ENCODE results near the gene AQR.

Gene AQR

DNA sequence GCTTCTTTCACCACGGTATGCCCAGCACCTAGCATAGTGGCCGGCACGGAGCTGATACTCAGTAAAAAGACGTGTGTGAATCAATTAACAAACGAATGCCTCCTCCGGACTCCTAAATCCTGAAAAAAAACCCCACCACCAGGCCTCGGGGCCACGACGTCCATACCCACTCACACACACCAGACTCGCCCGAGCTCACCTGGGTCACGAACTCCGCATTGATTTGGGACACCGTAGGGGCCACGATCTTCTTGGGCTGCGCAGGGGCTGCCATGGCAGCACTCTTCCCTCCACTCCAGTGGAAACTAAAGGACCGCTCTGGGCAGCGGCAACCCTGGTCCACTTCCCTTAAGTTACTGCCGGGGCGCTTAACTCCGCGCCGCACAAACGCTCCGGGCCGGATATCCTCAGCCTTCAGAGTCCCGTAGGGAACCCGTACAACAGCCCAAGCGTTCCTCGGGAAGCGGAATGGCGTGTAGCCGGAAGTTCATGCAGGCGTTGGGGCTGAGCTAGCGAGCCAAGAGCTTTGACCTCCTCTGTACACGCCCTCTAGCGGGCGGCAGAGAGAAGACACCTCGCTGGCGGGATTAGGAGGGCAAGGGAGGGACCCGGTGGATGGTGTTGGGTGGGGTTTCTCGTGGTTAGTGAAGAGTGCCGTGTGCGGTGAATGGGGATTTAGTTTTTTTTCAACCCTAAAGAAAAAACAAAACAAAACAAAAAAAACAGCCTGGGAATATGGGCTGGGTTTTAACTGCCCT lies at the start of gene AQR:
TSS of gene AQR (minus strand) at position 403 of the 758 bp plus-strand sequence. CDS start at position 274, 129 bp downstream.
- ATAC-seq, result peak; percentile 98
- peak within 1 kb of the TSS; percentile 93 to 100 for H3K4me3 Mint-ChIP-seq
- H3K4me1 Mint-ChIP-seq, result peaks cover 47% of the 10 kb centered on the region
- H3K27me3 Mint-ChIP-seq, result no peaks in the 10 kb centered on the region
- DNase-seq, result peak; percentile 90 to 94
- H3K9me3 Mint-ChIP-seq, result no peaks in the 10 kb centered on the region
- H3K27ac Mint-ChIP-seq, result peak within 1 kb of the TSS; percentile 97 to 99

DNA sequence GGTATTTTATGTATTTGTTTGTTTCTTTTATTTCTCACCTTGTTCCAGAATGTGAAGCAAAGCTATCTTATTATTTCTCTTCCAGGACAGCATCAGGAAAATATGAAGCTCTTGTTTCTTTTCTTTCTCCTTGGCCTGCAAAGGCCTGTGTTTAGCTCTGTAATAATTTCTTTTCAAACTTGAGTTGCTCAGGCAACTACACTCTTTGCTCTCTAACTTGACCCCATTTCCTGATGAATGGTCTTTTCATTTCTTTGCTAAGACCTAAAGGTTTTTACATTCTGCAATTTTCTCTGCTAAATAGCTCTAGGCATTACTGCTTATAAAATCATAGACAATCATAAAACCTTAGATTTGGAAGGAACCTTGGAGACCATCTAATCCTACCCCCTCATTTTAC lies 44.7 kb upstream of the AQR start:
- H3K27me3 Mint-ChIP-seq, result peaks cover 9% of the 10 kb centered on the region
- no peak overlapping the region for H3K27ac Mint-ChIP-seq
- H3K9me3 Mint-ChIP-seq, result no peaks in the 10 kb centered on the region
- H3K4me3 Mint-ChIP-seq, result no peak overlapping the region
- no peak for ATAC-seq
- no peaks in the 10 kb centered on the region for H3K4me1 Mint-ChIP-seq
- DNase-seq, result no peak

DNA sequence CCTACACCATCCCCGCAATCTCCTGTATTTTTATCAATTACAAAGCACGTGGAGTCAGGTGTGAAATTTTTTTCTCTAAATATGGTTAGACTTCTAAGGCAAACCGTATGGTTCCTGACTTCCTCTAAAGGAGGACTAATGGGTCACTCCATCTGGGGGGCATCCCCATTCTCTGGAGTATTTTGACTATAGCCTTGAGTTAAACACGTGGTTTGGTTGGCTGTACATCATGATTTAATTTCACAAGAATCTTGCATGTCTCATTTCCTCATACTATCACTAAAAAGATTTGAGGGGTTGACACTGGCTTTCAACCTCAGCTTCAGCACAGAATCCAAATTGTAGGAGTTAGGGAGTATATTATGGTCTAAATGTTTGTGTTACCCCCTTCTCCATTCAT lies 43.8 kb upstream of the AQR start:
- H3K9me3 Mint-ChIP-seq, result no peaks in the 10 kb centered on the region
- DNase-seq (no peak), ATAC-seq (peak; percentile 53)
- no peaks in the 10 kb centered on the region for H3K4me1 Mint-ChIP-seq
- no peak overlapping the region for H3K27ac Mint-ChIP-seq
- no peak overlapping the region for H3K4me3 Mint-ChIP-seq
- peaks cover 9% of the 10 kb centered on the region for H3K27me3 Mint-ChIP-seq

DNA sequence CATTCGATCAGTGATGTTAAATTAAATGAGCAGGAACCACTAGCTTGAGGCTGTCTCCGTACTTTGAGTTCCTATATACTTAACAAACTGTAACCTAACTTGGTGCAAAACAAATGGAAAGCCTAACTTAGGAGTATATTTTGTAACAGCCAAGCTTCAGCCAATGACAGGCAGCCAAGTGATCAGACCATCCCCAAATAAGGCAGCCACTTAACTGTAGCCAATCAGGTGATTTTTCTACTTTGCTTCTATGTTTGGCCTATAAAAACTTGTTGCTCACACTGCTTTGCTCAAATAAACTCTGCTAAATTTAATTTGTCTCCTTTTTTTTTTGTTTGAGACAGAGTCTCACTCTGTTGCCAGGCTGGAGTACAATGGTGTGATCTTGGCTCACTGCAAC lies 37.9 kb upstream of the AQR start:
- Mint-ChIP-seq H3K4me3 (no peak overlapping the region), H3K4me1 (no peaks in the 10 kb centered on the region)

DNA sequence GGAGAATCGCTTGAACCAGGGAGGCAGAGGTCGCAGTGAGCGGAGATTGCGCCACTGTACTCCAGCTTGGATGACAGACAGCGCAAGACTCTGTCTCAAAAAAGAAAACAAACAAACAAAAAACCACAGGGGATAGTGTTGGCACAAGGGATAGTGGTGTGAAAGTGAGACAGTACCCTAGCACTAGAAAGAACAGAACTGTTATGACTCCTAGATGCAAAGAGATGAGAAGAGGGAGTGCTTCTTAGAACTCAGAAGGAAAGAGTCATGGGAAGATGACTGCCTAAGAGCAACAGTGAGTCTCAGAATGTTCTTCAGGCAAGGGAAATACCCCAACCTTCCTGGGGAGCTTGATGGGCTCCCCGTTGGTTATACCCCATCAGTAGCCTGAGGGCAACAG lies 36.4 kb upstream of the AQR start:
- no peaks in the 10 kb centered on the region for H3K9me3 Mint-ChIP-seq
- no peak for DNase-seq
- H3K27me3 Mint-ChIP-seq, result no peaks in the 10 kb centered on the region
- H3K4me3 Mint-ChIP-seq, result no peak overlapping the region
- no peak overlapping the region for H3K27ac Mint-ChIP-seq
- H3K4me1 Mint-ChIP-seq, result no peaks in the 10 kb centered on the region
- no peak for ATAC-seq

More for the DNA sequence above, 37.9 kb upstream of the AQR start:
- DNase-seq (no peak), ATAC-seq (no peak)
- peak overlapping the region in 1 of 2 donors; percentile 38 for H3K27ac Mint-ChIP-seq
- no peaks in the 10 kb centered on the region for H3K9me3 Mint-ChIP-seq
- peaks cover 9% of the 10 kb centered on the region for H3K27me3 Mint-ChIP-seq

DNA sequence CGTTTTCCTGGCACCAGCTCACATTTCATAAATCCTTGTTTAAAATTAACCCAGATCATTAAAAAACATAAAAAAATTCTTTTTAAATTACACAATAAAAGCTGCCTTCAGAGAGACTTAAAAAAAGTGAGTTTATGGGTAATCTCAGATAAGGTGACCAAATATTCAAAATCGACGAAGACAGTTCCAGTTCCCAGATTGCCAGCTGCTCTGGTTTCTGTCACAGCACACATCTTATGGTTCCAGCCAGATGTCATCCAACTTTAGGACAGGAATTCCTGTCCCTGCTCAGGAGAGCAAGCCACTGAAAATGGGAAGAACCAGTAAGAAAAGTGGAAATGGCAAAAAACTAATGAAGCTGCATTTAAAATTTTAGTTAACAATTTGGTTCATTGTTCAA lies 34.4 kb upstream of the AQR start:
- no peak for DNase-seq
- no peaks in the 10 kb centered on the region for H3K9me3 Mint-ChIP-seq
- H3K27me3 Mint-ChIP-seq, result peaks cover 3% of the 10 kb centered on the region
- no peaks in the 10 kb centered on the region for H3K4me1 Mint-ChIP-seq
- no peak overlapping the region for H3K4me3 Mint-ChIP-seq
- no peak overlapping the region for H3K27ac Mint-ChIP-seq
- ATAC-seq, result no peak

DNA sequence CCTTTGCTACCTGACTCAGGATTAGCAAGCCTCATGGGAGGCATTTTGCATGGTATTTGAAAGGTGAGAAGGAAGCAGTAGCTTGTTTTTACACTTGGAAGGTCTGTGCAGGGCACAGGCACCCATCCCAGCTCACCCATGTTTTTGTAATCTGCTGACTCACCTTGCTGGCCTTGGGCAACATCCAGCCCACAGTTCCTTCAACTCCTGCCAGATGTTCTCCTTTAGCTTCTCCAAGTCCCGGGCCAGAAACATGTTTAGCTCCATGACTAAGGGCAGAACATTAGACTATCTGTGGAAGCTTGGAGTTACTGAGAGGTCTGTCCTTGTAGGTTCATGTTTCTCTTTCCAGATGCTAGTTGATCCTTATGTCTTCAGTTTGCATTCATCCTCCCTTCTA lies 31.0 kb upstream of the AQR start:
- ATAC-seq (no peak), DNase-seq (no peak)
- H3K4me3 Mint-ChIP-seq, result no peak overlapping the region
- no peaks in the 10 kb centered on the region for H3K9me3 Mint-ChIP-seq
- H3K27ac Mint-ChIP-seq, result no peak overlapping the region
- no peaks in the 10 kb centered on the region for H3K4me1 Mint-ChIP-seq
- H3K27me3 Mint-ChIP-seq, result peaks cover 15% of the 10 kb centered on the region

DNA sequence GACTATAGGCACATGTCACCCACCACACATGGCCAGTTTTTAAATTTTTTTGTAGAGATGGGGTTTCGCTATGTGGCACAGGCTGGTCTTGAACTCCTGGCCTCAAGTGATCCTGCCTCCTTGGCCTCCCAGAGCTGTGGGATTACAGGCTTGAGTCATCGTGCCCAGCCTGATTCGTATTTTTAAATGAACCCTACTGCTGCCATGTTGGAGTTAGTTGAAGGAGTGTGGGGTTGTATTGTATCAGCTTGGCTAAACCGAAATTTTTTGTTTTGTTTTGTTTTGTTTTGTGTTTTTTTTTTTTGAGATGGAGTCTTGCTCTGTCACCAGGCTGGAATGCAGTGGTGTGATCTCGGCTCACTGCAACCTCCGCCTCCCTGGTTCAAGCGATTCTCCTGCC lies 30.4 kb upstream of the AQR start:
- Mint-ChIP-seq H3K27ac (no peak overlapping the region), H3K27me3 (peaks cover 18% of the 10 kb centered on the region), H3K4me3 (no peak overlapping the region), H3K9me3 (no peaks in the 10 kb centered on the region), H3K4me1 (no peaks in the 10 kb centered on the region)
- ATAC-seq, result no peak
- no peak for DNase-seq

DNA sequence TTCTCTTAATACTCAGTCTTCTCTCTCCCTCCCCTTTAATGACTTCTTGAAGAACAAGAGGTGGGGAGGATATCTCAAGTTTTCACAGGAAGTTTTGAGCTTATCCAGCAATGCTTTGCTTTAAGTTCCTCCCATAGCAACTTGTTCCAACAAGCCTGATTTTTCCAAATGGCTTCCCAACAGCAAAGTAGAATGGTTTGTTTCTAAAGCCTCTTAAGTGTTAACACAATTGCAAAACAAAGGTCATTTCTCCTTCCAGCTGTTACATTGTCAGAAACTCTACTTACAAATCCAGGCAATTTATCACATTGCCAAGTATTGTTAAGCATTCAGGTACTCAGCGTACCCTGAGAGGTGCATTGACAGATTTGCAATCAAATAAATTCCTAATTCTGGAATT lies 25.4 kb upstream of the AQR start:
- ATAC-seq (no peak), DNase-seq (no peak)
- Mint-ChIP-seq H3K27me3 (peaks cover 18% of the 10 kb centered on the region), H3K4me1 (peaks cover 24% of the 10 kb centered on the region), H3K27ac (no peak overlapping the region), H3K4me3 (no peak overlapping the region), H3K9me3 (no peaks in the 10 kb centered on the region)

DNA sequence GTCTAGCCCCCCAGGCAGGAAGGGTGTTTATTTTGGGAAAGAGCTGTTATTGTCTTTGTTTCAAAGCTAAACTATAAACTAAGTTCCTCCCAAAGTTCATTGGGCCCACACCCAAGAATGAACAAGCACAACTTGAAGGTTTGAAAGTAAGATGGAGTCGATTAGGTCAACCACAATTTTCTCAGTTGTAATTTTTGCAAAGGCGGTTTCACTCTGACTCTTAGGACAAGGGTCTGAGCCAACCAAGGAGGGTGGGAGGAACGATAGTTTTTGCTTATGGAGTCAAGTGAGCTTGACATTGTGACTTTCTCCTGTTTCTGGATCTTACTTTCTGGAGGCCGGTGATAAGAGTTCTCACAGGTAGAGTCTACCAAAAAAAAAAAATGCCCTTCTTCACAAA lies 24.3 kb upstream of the AQR start:
- peak overlapping the region; percentile 29 to 39 for H3K4me3 Mint-ChIP-seq
- no peaks in the 10 kb centered on the region for H3K9me3 Mint-ChIP-seq
- peaks cover 15% of the 10 kb centered on the region for H3K27me3 Mint-ChIP-seq
- DNase-seq (peak; percentile 4 to 29), ATAC-seq (peak; percentile 89)
- peaks cover 33% of the 10 kb centered on the region for H3K4me1 Mint-ChIP-seq
- H3K27ac Mint-ChIP-seq, result peak overlapping the region in 1 of 2 donors; percentile 71

DNA sequence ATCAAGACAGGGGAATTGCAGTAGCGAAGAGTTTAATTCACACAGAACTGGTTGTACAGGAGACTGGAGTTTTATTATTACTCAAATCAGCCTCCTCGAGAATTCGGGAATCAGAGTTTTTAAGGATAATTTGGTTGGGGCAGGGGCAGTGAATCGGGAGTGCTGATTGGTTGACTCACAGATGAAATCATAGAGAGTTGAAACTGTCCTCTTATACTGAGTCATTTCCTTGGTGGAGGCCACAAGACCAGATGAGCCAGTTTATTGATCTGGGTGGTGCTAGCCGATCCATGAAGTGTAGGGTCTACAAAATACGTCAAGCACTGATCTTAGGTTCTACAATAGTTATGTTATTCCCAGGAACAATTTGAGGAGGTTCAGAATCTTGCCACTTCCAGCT lies 23.9 kb upstream of the AQR start:
- DNase-seq, result peak in 1 of 2 donors; percentile 11
- H3K27ac Mint-ChIP-seq, result peak overlapping the region; percentile 43 to 71
- peak overlapping the region; percentile 29 to 39 for H3K4me3 Mint-ChIP-seq
- ATAC-seq, result peak; percentile 75
- H3K9me3 Mint-ChIP-seq, result no peaks in the 10 kb centered on the region
- H3K4me1 Mint-ChIP-seq, result peaks cover 33% of the 10 kb centered on the region
- H3K27me3 Mint-ChIP-seq, result peaks cover 11% of the 10 kb centered on the region

DNA sequence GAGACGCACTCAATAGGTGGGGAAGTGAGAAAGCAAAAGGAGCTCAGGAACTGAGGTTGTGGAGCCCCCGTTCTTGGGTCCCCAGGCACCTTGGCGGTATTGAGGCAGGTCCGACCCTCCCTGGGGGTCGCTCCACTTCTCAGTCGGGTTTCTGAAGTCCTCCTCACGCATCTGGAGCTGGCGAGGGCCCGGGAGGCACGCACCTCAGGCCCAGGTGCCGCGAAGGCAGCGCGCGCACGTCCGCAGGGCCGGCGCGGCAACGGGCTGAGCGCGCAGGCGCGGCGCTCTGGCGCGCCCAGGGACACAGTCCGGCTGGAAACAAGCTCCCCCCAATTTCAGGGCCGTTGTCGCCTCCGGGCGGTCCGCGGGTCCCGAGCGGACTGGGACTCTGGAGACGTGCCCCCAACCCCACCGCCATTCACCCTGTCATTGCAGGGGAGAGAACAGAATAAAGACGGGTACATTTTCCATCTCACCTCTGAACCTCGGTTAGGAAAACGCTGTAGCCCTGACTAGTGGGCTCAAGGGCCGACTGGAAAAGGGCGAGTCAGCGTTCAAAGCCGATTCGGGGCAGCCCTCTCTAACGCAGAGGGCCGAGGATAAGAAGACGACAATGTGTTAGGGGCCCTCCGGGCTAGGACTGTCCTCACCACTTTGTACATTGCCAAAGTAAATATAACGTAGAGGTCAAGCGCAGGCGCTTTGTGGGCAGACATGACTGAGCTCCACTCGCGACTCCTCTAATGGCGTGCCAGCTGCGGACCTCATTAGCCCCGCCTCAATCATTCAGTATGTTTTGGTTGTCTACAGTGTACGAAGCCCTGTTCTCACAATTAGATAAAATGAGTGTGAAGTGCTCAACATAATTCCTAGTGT lies 18.7 kb upstream of the AQR start, which contains the start of gene ZNF770:
TSS of gene ZNF770 (minus strand) at position 261 of the 876 bp plus-strand sequence. CDS start 4,853 bp downstream, outside the sequence.
- peak; percentile 88 to 90 for DNase-seq
- Mint-ChIP-seq H3K9me3 (no peaks in the 10 kb centered on the region), H3K27ac (peak within 1 kb of the TSS; percentile 99 to 100), H3K4me1 (peaks cover 46% of the 10 kb centered on the region), H3K27me3 (no peaks in the 10 kb centered on the region), H3K4me3 (peak within 1 kb of the TSS; percentile 94 to 98)
- peak; percentile 94 for ATAC-seq

DNA sequence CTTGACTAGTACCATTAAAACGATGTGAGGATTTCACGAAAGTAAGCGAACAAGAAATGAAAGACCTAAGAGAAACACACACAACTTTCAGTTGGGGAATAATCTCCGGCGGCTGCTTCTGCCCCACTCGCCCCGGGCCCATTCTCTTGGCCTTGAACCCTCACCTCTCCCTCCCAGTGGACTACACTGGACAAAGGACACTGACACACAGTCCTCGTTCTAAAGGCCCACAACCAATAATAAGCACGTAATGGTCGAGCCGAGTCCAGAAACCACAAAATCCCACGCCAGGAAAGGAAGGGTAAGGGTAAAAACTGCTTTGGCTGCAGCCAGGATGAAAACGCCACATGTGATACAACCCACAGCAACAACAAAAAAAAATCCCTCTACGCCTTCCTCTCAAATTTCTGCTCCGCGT lies 18.1 kb upstream of the AQR start:
- ATAC-seq (no peak), DNase-seq (no peak)
- H3K4me3 Mint-ChIP-seq, result peak overlapping the region; percentile 94 to 98
- no peaks in the 10 kb centered on the region for H3K27me3 Mint-ChIP-seq
- peak overlapping the region; percentile 98 to 99 for H3K27ac Mint-ChIP-seq
- H3K9me3 Mint-ChIP-seq, result no peaks in the 10 kb centered on the region
- H3K4me1 Mint-ChIP-seq, result peaks cover 40% of the 10 kb centered on the region

DNA sequence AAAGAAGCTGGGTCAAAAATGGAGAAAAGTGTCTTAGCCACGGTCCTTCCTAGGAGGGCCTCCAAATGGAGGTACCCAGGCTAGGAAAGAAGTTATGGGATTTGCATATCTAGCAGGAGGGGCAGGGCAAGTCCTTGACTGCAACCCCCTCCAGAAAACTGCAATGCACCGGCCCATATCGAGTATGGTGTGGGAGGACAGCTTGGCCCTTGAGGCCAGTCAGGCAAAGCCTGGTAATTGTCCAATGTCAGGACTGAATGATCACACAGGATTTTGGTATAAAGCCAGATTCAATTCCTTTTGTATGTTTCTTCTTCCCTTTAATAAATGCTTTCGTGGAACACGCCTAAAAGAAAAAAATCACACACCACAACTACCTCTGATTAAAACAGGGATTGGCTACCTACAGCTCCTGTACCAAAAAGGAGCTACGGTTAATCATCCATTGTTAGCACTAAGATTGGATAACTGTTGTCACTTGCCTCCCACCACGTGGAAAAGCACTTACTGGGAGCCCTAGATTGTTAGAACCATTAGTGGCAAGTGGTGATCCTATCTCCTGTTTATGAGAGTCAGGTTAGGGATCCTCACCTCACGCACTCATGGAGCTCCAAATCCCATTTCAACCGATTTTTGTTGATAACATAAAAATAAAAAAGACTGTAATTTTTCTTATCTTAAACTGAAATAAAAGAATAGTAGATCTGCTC lies 17.4 kb upstream of the AQR start:
- Mint-ChIP-seq H3K27ac (peak overlapping the region; percentile 98 to 99), H3K27me3 (no peaks in the 10 kb centered on the region), H3K9me3 (no peaks in the 10 kb centered on the region), H3K4me1 (peaks cover 41% of the 10 kb centered on the region), H3K4me3 (peak overlapping the region; percentile 94 to 98)
- ATAC-seq, result no peak
- no peak for DNase-seq

DNA sequence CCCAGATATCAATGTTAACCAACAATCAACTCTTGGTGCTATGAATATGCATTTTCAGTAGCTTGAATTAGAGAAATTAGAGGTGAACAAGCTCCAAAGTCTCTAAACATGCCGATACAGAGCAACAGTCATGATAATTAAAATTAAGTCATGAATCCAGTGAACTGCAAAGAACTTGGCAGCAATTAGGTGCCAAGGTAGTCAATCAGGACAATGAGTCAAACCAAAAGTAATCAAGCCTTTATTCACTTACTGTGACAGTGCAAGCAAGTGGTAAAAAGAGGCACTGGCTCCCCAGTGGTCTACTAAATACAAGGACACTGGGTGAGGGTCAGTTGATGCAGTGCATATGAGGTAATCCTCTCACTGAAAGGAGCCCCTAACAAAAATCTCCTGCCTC lies 16.8 kb upstream of the AQR start:
- H3K27me3 Mint-ChIP-seq, result no peaks in the 10 kb centered on the region
- peaks cover 44% of the 10 kb centered on the region for H3K4me1 Mint-ChIP-seq
- DNase-seq, result no peak
- ATAC-seq, result no peak
- no peaks in the 10 kb centered on the region for H3K9me3 Mint-ChIP-seq
- H3K4me3 Mint-ChIP-seq, result peak overlapping the region; percentile 94 to 98
- peak overlapping the region; percentile 85 to 98 for H3K27ac Mint-ChIP-seq

Measured in stimulated activated naive CD8-positive, alpha-beta T cell treated with anti-CD3 and anti-CD28 coated beads, Interleukin-15, amount 100 ng/mL, for 72 hours (primary cell).